OCI-LY7 (cell line): ENCODE results near the gene TOR1A. TPM values are rescaled to one million over a fixed set of nuclear protein-coding genes. Genes with fewer than 3 reads are reported as not detected.
"Not testable (repeated sequence)": the region's sequence is repeated elsewhere in the genome, so short reads cannot be mapped to it uniquely, and the experiment has no call there.

ENCODE experiments used
- BruUV-seq: library from RNA; stranded (reverse); fragments of 400-500 nt; replicated peaks from 2 replicates; lab custom pipeline; 2021; lab: Mats Ljungman, UMichigan
- CTCF ChIA-PET: fragments of 300-600 bp; sonication (Branson Sonifier 250); formaldehyde crosslinking; loops from one replicate; lab custom pipeline; 2022; ENCODE audit warnings: antibody characterized with exemption; ENCODE audit not compliant: unreplicated experiment; lab: Charles Lee
- POLR2A ChIA-PET: fragments of 300-600 bp; sonication (Branson Sonifier 250); formaldehyde crosslinking; loops from one replicate; lab custom pipeline; 2022; ENCODE audit warnings: antibody characterized with exemption; lab: Charles Lee
- DNase-seq: peaks from one replicate; pipeline ENCODE4 v3.0.0-alpha.2; 2015; ENCODE audit warnings: low spot score
- H2AFZ ChIP-seq: fragments of 200-600 bp; sonication (generic), shearing (Covaris generic); 2 replicates; pipeline ENCODE4 v1.6.1; 2014; ENCODE audit warnings: mild to moderate bottlenecking, antibody characterized with exemption, low read length, moderate library complexity
- H3K27ac ChIP-seq: fragments of 200-600 bp; sonication (generic); 2 replicates; pipeline ENCODE4 v1.5.1; 2014; ENCODE audit warnings: mixed run types, low read depth, mild to moderate bottlenecking, moderate library complexity, low read length, inconsistent platforms; ENCODE audit not compliant: poor library complexity, severe bottlenecking
- H3K36me3 ChIP-seq: fragments of 200-600 bp; sonication (generic); 2 replicates; pipeline ENCODE4 v1.6.1; 2014; ENCODE audit warnings: mild to moderate bottlenecking, antibody characterized with exemption, low read length, moderate library complexity, mixed read lengths; ENCODE audit not compliant: insufficient read depth
- H3K4me1 ChIP-seq: fragments of 200-600 bp; sonication (generic); 2 replicates; pipeline ENCODE4 v1.5.1; 2014; ENCODE audit warnings: mild to moderate bottlenecking, low read length; ENCODE audit not compliant: insufficient read depth, poor library complexity, severe bottlenecking
- H3K4me2 ChIP-seq: fragments of 200-600 bp; sonication (generic); 2 replicates; pipeline ENCODE4 v1.6.1; 2014; ENCODE audit warnings: mild to moderate bottlenecking, low read length
- H3K4me3 ChIP-seq: fragments of 200-600 bp; sonication (generic); 2 replicates; pipeline ENCODE4 v1.5.1; 2014; ENCODE audit warnings: mild to moderate bottlenecking, low read depth, low read length; ENCODE audit not compliant: poor library complexity, severe bottlenecking
- H3K79me2 ChIP-seq: fragments of 200-600 bp; sonication (generic); 2 replicates; pipeline ENCODE4 v1.6.1; 2016; ENCODE audit warnings: low read depth, mild to moderate bottlenecking, low read length, moderate library complexity, mixed read lengths; ENCODE audit not compliant: insufficient read depth
- H3K9me2 ChIP-seq: fragments of 200-600 bp; sonication (generic); 2 replicates; pipeline ENCODE4 v1.6.1; 2016; ENCODE audit warnings: mild to moderate bottlenecking, low read length, mixed read lengths; ENCODE audit not compliant: insufficient read depth
- H3K9me3 ChIP-seq: fragments of 200-600 bp; sonication (generic); 2 replicates; pipeline ENCODE4 v1.6.1; 2014; ENCODE audit warnings: mild to moderate bottlenecking, mixed run types, low read length, mixed read lengths
- H4K20me1 ChIP-seq: fragments of 200-600 bp; sonication (generic); 2 replicates; pipeline ENCODE4 v1.6.1; 2014; ENCODE audit warnings: mild to moderate bottlenecking, antibody characterized with exemption, low read length, moderate library complexity, mixed read lengths; ENCODE audit not compliant: insufficient read depth
- EZH2phosphoT487 ChIP-seq: fragments of 200-600 bp; sonication (generic); IDR thresholded peaks from 2 replicates; pipeline ENCODE4 v1.6.1; 2018; ENCODE audit warnings: low read depth, borderline replicate concordance, mild to moderate bottlenecking, mixed run types, antibody characterized with exemption, low read length, moderate library complexity, mixed read lengths
- intact Hi-C: fragments of 100-400 bp; cut with micrococcal nuclease; formaldehyde crosslinking; loops from one replicate; pipeline ENCODE4 v1.10.0; 2022; ENCODE audit not compliant: unreplicated experiment
- total RNA-seq, 2 experiments: library from RNA; depleted of rRNA in 1 of 2; stranded (reverse); fragments of >200 nt in 1 of 2; shearing (Covaris generic) in 1 of 2; gene quantifications; 2 replicates each; pipeline ENCODE4 v1.2.3, GENCODE V29; 2014 to 2022
- TF ChIP-seq, protein P1 (sequence below): fragments of 200-600 bp; sonication (generic); conservative IDR thresholded peaks from 2 replicates; pipeline ENCODE4 v1.5.1; 2014; ENCODE audit warnings: mild to moderate bottlenecking, antibody characterized with exemption, low read length, moderate library complexity, mixed read lengths

TOR1A gene
- total RNA-seq, 2 experiments from 2014 or later = 32.7 to 37.0 TPM

DNA sequence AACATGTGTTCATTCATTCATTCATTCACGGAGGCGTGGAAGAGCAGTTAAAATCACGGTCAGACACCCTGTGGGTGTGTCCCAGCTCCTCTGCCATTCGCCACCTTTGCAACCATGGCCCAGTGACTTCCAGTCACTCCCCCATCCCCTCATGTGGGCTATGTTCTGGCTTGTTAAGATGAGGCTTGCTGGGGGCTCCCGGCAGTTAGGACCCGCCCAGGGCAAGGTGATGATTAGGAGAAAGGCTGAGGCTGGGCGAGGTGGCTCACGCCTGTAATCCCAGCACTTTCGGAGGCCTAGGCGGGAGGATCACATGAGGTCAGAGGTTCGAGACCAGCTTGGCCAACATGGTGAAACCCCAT lies 46.2 kb downstream of the TOR1A start:
- H3K4me1 ChIP-seq = no peaks in the 10 kb centered on the region
- H4K20me1 ChIP-seq = no peaks in the 10 kb centered on the region; the same call in 1 of the 2 replicates
- no peak for DNase-seq
- TF ChIP-seq, protein P1, sequence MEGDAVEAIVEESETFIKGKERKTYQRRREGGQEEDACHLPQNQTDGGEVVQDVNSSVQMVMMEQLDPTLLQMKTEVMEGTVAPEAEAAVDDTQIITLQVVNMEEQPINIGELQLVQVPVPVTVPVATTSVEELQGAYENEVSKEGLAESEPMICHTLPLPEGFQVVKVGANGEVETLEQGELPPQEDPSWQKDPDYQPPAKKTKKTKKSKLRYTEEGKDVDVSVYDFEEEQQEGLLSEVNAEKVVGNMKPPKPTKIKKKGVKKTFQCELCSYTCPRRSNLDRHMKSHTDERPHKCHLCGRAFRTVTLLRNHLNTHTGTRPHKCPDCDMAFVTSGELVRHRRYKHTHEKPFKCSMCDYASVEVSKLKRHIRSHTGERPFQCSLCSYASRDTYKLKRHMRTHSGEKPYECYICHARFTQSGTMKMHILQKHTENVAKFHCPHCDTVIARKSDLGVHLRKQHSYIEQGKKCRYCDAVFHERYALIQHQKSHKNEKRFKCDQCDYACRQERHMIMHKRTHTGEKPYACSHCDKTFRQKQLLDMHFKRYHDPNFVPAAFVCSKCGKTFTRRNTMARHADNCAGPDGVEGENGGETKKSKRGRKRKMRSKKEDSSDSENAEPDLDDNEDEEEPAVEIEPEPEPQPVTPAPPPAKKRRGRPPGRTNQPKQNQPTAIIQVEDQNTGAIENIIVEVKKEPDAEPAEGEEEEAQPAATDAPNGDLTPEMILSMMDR = no peak
- no peak for TF ChIP-seq EZH2phosphoT487
- H3K27ac ChIP-seq = no peak overlapping the region
- H3K36me3 ChIP-seq = no peaks in the 10 kb centered on the region
- POLR2A ChIA-PET = no interaction called here
- H3K9me2 ChIP-seq = no peaks in the 10 kb centered on the region
- no peaks in the 10 kb centered on the region for H3K9me3 ChIP-seq
- no TSS peak for BruUV-seq
- CTCF ChIA-PET = no interaction called here
- no peak overlapping the region for H3K4me2 ChIP-seq
- no peaks in the 10 kb centered on the region for H3K79me2 ChIP-seq
- H2AFZ ChIP-seq = no peak overlapping the region
- intact Hi-C loops = no loop called here
- no peak overlapping the region for H3K4me3 ChIP-seq

DNA sequence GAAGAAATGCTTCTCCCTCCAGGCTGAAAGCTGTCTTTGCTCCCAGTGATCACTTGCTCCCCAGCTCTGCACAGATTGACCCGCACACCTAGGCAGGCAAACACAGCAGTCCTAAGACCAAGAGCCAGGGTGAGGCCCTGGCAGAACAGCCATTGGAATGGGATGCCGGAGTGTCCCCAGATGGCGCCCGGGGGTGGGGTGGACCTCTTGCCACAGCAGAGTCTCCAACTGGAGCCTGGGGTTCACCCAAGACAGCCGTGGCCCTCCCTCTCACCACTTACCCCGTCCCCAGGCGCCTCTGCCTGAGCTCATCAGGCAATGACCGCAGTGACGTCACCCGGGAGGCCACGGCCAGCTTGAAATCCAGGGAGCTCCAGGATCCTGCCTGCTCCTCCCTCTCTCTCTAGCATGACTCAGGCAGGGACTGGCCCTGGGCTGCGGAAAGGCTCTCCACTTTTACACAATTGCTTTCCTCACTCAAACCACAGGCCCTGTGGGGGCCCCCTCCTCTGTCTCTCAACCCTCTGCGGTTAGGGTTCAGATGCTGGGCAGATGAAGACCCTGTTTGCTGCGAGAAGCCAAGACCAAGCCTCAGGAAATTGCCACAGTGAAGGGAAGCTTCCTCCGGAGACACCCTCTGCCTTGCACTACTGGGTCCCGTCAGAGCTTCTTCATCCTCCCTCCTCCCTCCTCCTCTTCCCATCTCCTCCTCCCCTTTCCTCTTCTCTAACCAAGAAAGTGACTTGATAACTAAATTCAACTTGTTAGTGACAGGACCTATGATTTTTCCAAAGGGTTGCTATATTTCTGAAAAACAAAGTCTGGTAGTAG lies 46.8 kb downstream of the TOR1A start:
- Histone ChIP-seq H2AFZ (no peak overlapping the region), H3K27ac (no peak overlapping the region), H3K36me3 (no peaks in the 10 kb centered on the region), H3K4me1 (no peaks in the 10 kb centered on the region), H3K9me3 (no peaks in the 10 kb centered on the region), H3K4me2 (no peak overlapping the region), H3K9me2 (no peaks in the 10 kb centered on the region), H3K4me3 (no peak overlapping the region), H3K79me2 (no peaks in the 10 kb centered on the region), H4K20me1 (no peaks in the 10 kb centered on the region; the same call in 1 of the 2 replicates)
- ChIA-PET POLR2A (interaction anchor here (0.5 kb wide), 1 partner anchor 364 kb away, joined by 3 read pairs; no protein-coding TSS in a partner anchor), CTCF (interaction anchor here (0.7 kb wide), 1 partner anchor 21 kb away, joined by 3 read pairs; no protein-coding TSS in a partner anchor)
- no peak for TF ChIP-seq EZH2phosphoT487
- TF ChIP-seq, protein P1 = no peak
- no peak for DNase-seq
- intact Hi-C loops = no loop called here
- no TSS peak for BruUV-seq

DNA sequence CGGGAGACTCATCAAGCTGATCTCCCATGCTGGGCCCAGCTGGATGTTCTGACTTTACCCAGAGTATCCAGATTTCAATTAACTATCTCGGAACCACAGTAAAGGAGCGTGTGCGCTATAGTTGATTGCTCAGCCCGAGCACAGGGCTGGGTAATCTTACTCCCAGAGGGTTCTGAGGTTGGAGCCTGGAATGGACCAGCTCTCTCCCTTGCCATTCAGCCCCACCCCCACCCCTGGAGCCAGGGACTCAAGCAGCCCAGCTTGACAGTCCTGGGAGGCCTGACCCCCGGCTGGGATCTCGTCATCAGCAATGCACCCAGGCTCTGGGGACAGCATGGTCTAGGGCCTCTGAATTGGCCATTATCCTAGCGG lies 47.4 kb downstream of the TOR1A start:
- BruUV-seq = no TSS peak
- Histone ChIP-seq H2AFZ (no peak overlapping the region), H3K9me3 (no peaks in the 10 kb centered on the region), H3K79me2 (no peaks in the 10 kb centered on the region), H3K4me2 (no peak overlapping the region), H3K9me2 (no peaks in the 10 kb centered on the region), H3K27ac (no peak overlapping the region), H4K20me1 (no peaks in the 10 kb centered on the region; the same call in 1 of the 2 replicates), H3K4me3 (no peak overlapping the region), H3K36me3 (no peaks in the 10 kb centered on the region), H3K4me1 (no peaks in the 10 kb centered on the region)
- POLR2A ChIA-PET = interaction anchor here (0.5 kb wide), 1 partner anchor 363 kb away, joined by 3 read pairs; no protein-coding TSS in a partner anchor
- no peak for DNase-seq
- CTCF ChIA-PET = no interaction called here
- TF ChIP-seq, protein P1 = no peak
- TF ChIP-seq EZH2phosphoT487 = no peak
- intact Hi-C loops = no loop called here

DNA sequence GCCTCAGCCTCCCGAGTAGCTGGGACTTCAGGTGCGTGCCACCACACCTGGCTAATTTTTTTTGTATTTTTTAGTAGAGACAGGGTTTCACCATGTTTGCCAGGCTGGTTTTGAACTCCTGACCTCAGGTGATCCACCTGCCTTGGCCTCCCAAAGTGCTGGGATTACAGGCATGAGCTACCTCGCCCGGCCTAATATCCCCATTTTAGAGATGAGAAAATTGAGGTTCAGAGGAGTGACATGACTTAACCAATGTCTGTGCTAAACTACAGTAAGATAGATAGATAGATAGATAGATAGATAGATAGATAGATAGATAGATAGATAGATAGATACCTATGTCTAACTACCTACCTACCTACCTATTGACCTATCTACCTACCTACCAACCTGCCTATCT lies 47.8 kb downstream of the TOR1A start:
- POLR2A ChIA-PET, H3K9me2 ChIP-seq, H3K4me3 ChIP-seq: not testable (repeated sequence)

More for the DNA sequence above, 47.8 kb downstream of the TOR1A start:
- H3K36me3 ChIP-seq, H3K4me2 ChIP-seq, H3K79me2 ChIP-seq, H3K9me3 ChIP-seq, DNase-seq, CTCF ChIA-PET, intact Hi-C loops, H3K4me1 ChIP-seq, H3K27ac ChIP-seq, BruUV-seq, H4K20me1 ChIP-seq, H2AFZ ChIP-seq: not testable (repeated sequence)
